Mesenchymal stem cell (in vitro differentiated cells and primary cell): ENCODE measurements around the gene OLFM2.
"Not testable (repeated sequence)": the region's sequence is repeated elsewhere in the genome, so short reads cannot be mapped to it uniquely, and the experiment has no call there.

Experiments used
- DNase-seq: peaks from one replicate; pipeline ENCODE4 v3.0.0-alpha.2; 2013
- H2AFZ ChIP-seq: one replicate; pipeline ENCODE4 v1.6.1; 2013; ENCODE audit warnings: low read depth, mild to moderate bottlenecking, control low read depth, inconsistent platforms, low read length, moderate library complexity
- H2AK5ac ChIP-seq: 2 replicates; pipeline ENCODE4 v1.6.1; 2013; ENCODE audit warnings: low read length, moderate library complexity, mild to moderate bottlenecking, inconsistent platforms; ENCODE audit not compliant: severe bottlenecking
- H2BK120ac ChIP-seq: one replicate; pipeline ENCODE4 v1.6.1; 2013; ENCODE audit warnings: low read depth, mild to moderate bottlenecking, inconsistent platforms, low read length, moderate library complexity
- H2BK12ac ChIP-seq, 2 experiments: one replicate each; pipeline ENCODE4 v1.6.1; 2013; ENCODE audit warnings: inconsistent platforms in 2 of 2, low read length in 2 of 2, mild to moderate bottlenecking in 2 of 2, moderate library complexity in 2 of 2, control low read depth in 1 of 2
- H2BK15ac ChIP-seq: one replicate; pipeline ENCODE4 v1.6.1; 2013; ENCODE audit warnings: mild to moderate bottlenecking, low read depth, inconsistent platforms; ENCODE audit not compliant: poor library complexity, severe bottlenecking
- H2BK5ac ChIP-seq: 2 replicates; pipeline ENCODE4 v1.6.1; 2013; ENCODE audit warnings: low read depth, mild to moderate bottlenecking, low read length, control low read depth, inconsistent platforms; ENCODE audit not compliant: poor library complexity, severe bottlenecking
- H3K14ac ChIP-seq, 2 experiments: one replicate each; pipeline ENCODE4 v1.6.1; 2013; ENCODE audit warnings: inconsistent platforms in 2 of 2, low read length in 2 of 2, control low read depth in 1 of 2, mild to moderate bottlenecking in 1 of 2, moderate library complexity in 1 of 2
- H3K18ac ChIP-seq, 2 experiments: one replicate each; pipeline ENCODE4 v1.6.1; 2013; ENCODE audit warnings: inconsistent platforms in 2 of 2, low read length in 2 of 2, control low read depth in 1 of 2, low read depth in 1 of 2, mild to moderate bottlenecking in 1 of 2
- H3K23ac ChIP-seq, 2 experiments: one replicate each; pipeline ENCODE4 v1.6.1; 2013; ENCODE audit warnings: inconsistent platforms in 2 of 2, low read length in 2 of 2, mild to moderate bottlenecking in 2 of 2, moderate library complexity in 2 of 2, control low read depth in 1 of 2
- H3K27ac ChIP-seq: 2 replicates; pipeline ENCODE4 v1.5.1; 2013; ENCODE audit warnings: mild to moderate bottlenecking, moderate library complexity, low read length, control low read depth, inconsistent platforms; ENCODE audit not compliant: poor library complexity, severe bottlenecking
- H3K27me3 ChIP-seq, 2 experiments: 2 replicates each; pipeline versions ENCODE4 v1.6.1 to v1.7.0; 2013; ENCODE audit warnings: low read length in 2 of 2, mild to moderate bottlenecking in 2 of 2, moderate library complexity in 2 of 2, control low read depth in 1 of 2, inconsistent platforms in 1 of 2; ENCODE audit not compliant: control insufficient read depth in 1 of 2, insufficient read depth in 1 of 2
- H3K36me3 ChIP-seq, 2 experiments: 2 replicates each; pipeline versions ENCODE4 v1.6.1 to v1.7.0; 2013; ENCODE audit warnings: low read length in 2 of 2, control low read depth in 1 of 2, inconsistent platforms in 1 of 2, low read depth in 1 of 2, mild to moderate bottlenecking in 1 of 2; ENCODE audit not compliant: insufficient read depth in 2 of 2, control insufficient read depth in 1 of 2
- H3K4ac ChIP-seq, 2 experiments: one replicate each; pipeline ENCODE4 v1.6.1; 2013; ENCODE audit warnings: inconsistent platforms in 2 of 2, low read length in 2 of 2, mild to moderate bottlenecking in 2 of 2, moderate library complexity in 2 of 2, control low read depth in 1 of 2, low read depth in 1 of 2
- H3K4me1 ChIP-seq: 2 replicates; pipeline ENCODE4 v1.6.1; 2013; ENCODE audit warnings: low read depth, low read length, control low read depth; ENCODE audit not compliant: control insufficient read depth, insufficient read depth
- H3K4me2 ChIP-seq: 2 replicates; pipeline ENCODE4 v1.6.1; 2013; ENCODE audit warnings: low read length, mild to moderate bottlenecking, inconsistent platforms; ENCODE audit not compliant: poor library complexity, severe bottlenecking
- H3K4me3 ChIP-seq, 2 experiments: 2 replicates each; pipeline versions ENCODE4 v1.5.1 to v1.7.0; 2013; ENCODE audit warnings: low read length in 2 of 2, mild to moderate bottlenecking in 2 of 2, control low read depth in 1 of 2, low read depth in 1 of 2; ENCODE audit not compliant: insufficient read depth in 1 of 2
- H3K79me1 ChIP-seq: replicated peaks from 2 replicates; pipeline ENCODE4 v1.6.1; 2013; ENCODE audit warnings: mild to moderate bottlenecking, control low read depth, low read length, inconsistent platforms; ENCODE audit not compliant: poor library complexity, severe bottlenecking
- H3K9ac ChIP-seq: 2 replicates; pipeline ENCODE4 v1.7.0; 2013; ENCODE audit warnings: mild to moderate bottlenecking, low read length, moderate library complexity
- H3K9me3 ChIP-seq: 2 replicates; pipeline ENCODE4 v1.7.0; 2013; ENCODE audit warnings: mild to moderate bottlenecking, low read length; ENCODE audit not compliant: control insufficient read depth
- H4K8ac ChIP-seq: one replicate; pipeline ENCODE4 v1.6.1; 2013; ENCODE audit warnings: inconsistent platforms, mild to moderate bottlenecking, low read length, moderate library complexity
- H4K91ac ChIP-seq: one replicate; pipeline ENCODE4 v1.6.1; 2013; ENCODE audit warnings: mild to moderate bottlenecking, low read length, inconsistent platforms
- WGBS: methylation state at CpG from one replicate; pipeline ENCODE4 v1.1.7; 2013; ENCODE audit warnings: mixed read lengths; 5-methylcytosine and 5-hydroxymethylcytosine counted together

The OLFM2 gene

DNA sequence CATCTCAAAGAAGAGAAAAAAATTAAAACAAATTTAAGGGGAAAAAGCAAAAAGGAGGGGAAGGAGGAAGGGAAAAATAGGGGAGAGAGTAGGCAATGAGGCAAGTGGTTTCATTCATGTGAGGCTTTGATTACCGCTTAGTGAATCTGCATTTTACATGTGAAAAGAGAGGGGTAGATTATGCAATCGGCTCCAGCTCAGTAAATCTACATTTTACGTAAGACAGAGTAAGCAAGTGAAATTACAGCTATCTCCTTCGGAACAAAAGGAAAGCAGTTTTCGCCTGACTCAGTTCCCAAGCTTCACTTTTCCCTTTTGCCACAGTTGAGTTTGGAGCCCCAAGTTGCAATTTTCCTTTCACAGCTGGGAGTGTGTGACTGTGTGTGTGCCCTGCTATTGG is 16.0 kb upstream of the OLFM2 start:
- Histone ChIP-seq H3K4ac (no peak overlapping the region), H2BK120ac (no peak overlapping the region), H3K4me1 (no peaks in the 10 kb centered on the region), H3K23ac (no peak overlapping the region), H4K91ac (no peak overlapping the region), H3K18ac (no peak overlapping the region), H2AFZ (no peak overlapping the region), H3K36me3 (no peaks in the 10 kb centered on the region), H3K9me3 (no peaks in the 10 kb centered on the region), H3K4me2 (no peak overlapping the region), H3K14ac (no peak overlapping the region), H4K8ac (peak overlapping the region; percentile 30), H2AK5ac (no peak overlapping the region), H3K4me3 (no peak overlapping the region), H2BK12ac (no peak overlapping the region), H2BK15ac (no peak overlapping the region), H3K9ac (no peak overlapping the region), H2BK5ac (no peak overlapping the region), H3K27ac (no peak overlapping the region), H3K27me3 (no peaks in the 10 kb centered on the region), H3K79me1 (no peaks in the 10 kb centered on the region)
- no peak for DNase-seq
- WGBS, result 76% methylated on average over 5 of the region's 5 CpGs

DNA sequence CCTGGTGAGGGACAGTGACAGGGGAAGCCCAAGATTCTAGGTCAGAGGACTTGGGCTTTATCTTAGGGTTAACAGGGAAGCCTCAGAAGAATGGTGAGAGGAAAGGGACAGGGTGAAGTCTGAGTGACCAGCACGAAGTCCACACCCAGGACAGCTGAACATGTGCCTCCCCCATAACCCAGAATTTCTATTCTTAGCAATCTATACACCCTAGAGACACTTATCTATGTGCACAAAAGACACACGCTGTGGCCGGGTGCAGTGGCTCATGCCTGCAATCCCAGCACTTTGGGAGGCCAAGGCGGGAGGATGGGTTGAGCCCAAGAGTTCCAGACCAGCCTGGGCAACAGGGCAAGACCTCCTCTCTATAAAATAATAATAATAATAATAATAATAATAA is 11.1 kb upstream of the OLFM2 start:
- Histone ChIP-seq H3K23ac (no peak overlapping the region), H3K4ac (no peak overlapping the region), H2BK5ac (no peak overlapping the region), H2BK120ac (no peak overlapping the region), H4K91ac (no peak overlapping the region), H3K27ac (no peak overlapping the region), H3K4me2 (no peak overlapping the region), H2AFZ (no peak overlapping the region), H3K9ac (no peak overlapping the region), H2BK15ac (no peak overlapping the region), H3K27me3 (no peaks in the 10 kb centered on the region), H3K79me1 (no peaks in the 10 kb centered on the region), H3K14ac (no peak overlapping the region), H3K4me1 (peaks cover 4% of the 10 kb centered on the region), H3K36me3 (no peaks in the 10 kb centered on the region), H2BK12ac (peak overlapping the region in 1 of 2 experiments; percentile 54), H3K9me3 (peaks cover 6% of the 10 kb centered on the region), H2AK5ac (no peak overlapping the region), H3K18ac (no peak overlapping the region), H3K4me3 (no peak overlapping the region), H4K8ac (no peak overlapping the region)
- no peak for DNase-seq
- 64% methylated on average over 3 of the region's 4 CpGs for WGBS

DNA sequence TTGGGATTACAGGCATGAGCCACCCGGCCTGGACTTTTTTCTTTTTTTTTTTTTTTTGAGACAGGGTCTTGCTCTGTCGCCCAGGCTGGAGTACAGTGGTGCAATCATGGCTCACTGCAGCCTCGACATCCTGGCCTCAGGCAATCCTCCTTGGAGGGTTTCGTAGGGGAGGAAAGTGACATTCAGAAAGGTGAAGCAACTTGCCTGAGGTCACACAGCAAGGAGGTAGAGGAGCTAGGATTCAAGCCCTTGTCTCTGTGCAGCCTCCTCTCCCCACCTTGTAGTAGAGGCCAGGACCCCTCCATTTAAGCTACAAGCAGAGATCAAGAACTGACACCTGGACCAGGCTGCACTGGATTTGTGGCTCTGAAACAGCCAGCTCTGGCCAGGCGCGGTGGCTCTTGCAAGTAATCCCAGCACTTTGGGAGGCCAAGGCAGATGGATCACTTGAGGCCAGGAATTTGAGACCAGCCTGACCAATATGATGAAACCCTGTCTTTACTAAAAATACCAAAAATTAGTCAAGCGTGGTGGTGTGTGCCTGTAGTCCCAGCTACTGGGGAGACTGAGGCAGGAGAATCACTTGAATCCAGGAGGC is 10.3 kb upstream of the OLFM2 start:
- not testable (repeated sequence) for H4K91ac ChIP-seq, H3K4me3 ChIP-seq, H3K23ac ChIP-seq, H2BK120ac ChIP-seq, H3K4ac ChIP-seq, H3K14ac ChIP-seq, H3K27me3 ChIP-seq, H3K27ac ChIP-seq, H2AFZ ChIP-seq, H4K8ac ChIP-seq, H3K79me1 ChIP-seq, H2BK5ac ChIP-seq, H3K36me3 ChIP-seq, DNase-seq, H3K4me2 ChIP-seq, H2AK5ac ChIP-seq, H2BK15ac ChIP-seq, H3K4me1 ChIP-seq, H3K18ac ChIP-seq
- Histone ChIP-seq H3K9ac (peak overlapping the region; percentile 56), H3K9me3 (peaks cover 13% of the 10 kb centered on the region), H2BK12ac (peak overlapping the region in 1 of 2 experiments; percentile 59)
- WGBS, result 86% methylated on average over 6 of the region's 7 CpGs

DNA sequence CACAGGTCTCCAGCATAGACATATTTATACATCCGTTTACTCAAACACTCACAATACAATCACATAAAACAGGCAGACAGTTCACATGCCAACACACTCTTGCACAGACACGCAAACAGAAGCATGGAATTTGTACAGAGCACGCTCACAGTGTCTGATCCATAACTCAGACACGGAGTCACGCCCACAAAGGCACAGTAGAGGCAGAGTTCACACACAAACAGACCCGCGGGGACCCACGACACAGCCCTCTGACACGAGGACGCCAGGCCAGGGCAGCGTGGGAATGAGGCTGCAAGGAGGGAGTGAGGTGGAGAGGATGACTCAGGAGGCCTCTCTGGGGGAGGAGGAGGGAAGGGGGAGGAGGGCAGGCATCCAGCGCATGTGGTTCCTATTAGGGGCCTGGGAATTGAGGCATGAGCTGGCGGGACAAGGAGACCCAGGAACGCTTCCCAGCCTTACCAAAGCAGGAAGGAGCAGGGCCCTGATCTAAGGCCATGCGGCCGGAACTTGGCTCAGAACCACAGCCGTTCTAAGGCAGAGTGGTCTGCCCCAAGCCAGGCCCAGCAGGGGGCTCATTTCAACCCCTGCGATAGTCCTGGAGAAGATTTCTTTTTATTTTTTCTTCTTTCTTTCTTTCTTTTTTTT is 9.1 kb upstream of the OLFM2 start:
- no peak overlapping the region for H2AFZ ChIP-seq
- H3K4me2 ChIP-seq, result peak overlapping the region; percentile 20
- H3K9ac ChIP-seq, result peak overlapping the region; percentile 56
- H3K79me1 ChIP-seq, result no peaks in the 10 kb centered on the region
- 25% methylated on average over 17 of the region's 18 CpGs for WGBS
- peak overlapping the region in 1 of 2 experiments; percentile 45 for H2BK12ac ChIP-seq
- no peak overlapping the region for H3K18ac ChIP-seq
- no peak overlapping the region for H2BK120ac ChIP-seq
- H2BK5ac ChIP-seq, result no peak overlapping the region
- no peak overlapping the region for H2AK5ac ChIP-seq
- no peak overlapping the region for H3K23ac ChIP-seq
- H3K4me3 ChIP-seq, result no peak overlapping the region
- H3K36me3 ChIP-seq, result no peaks in the 10 kb centered on the region
- no peak overlapping the region for H4K8ac ChIP-seq
- peak; percentile 97 for DNase-seq
- no peak overlapping the region for H3K14ac ChIP-seq
- H3K9me3 ChIP-seq, result peaks cover 13% of the 10 kb centered on the region
- H2BK15ac ChIP-seq, result no peak overlapping the region
- no peak overlapping the region for H4K91ac ChIP-seq
- H3K4ac ChIP-seq, result no peak overlapping the region
- peaks cover 0 to 6% of the 10 kb centered on the region in 2 experiments for H3K27me3 ChIP-seq
- H3K27ac ChIP-seq, result no peak overlapping the region
- peaks cover 4% of the 10 kb centered on the region for H3K4me1 ChIP-seq
